ENCODE results near the gene ZNF397.
"Not testable (repeated sequence)": the region's sequence is repeated elsewhere in the genome, so short reads cannot be mapped to it uniquely, and the experiment has no call there.

Gene ZNF397

DNA sequence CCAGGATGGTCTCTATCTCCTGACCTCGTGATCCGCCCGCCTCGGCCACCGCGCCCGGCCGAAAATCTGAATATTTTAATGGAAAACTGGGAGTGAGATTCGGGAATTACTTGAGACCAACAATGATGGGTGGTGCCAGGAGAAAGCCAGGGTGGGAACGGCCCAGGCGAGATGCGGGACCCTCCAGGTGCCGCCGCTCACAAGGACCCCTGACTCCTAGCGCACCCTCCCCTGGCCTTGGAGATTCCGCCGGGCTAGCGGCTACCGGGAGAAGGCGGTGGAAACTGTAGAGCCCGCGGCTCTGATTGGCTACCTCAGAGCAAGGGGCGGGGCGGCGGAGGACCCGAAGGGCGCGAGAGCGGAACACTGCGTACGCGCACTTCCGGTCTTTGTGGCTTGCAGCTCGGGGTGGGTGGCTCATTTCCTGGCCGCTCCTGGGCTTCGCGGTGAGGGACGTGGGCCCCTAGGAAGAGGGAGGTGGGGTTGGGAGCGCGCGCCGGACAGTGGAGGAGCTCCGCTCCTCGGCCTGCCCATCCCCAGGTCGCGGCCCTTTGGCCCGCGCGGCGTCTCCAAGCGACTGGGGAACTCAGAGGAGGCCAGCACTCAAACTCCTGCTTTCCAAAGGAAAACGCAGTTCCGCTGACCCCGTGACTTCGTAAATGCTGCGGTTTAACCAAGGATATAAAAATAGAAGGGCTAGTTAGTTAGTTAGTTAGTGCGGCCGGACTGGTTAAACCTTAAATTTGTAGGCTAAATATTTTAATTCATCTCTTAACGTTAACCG lies at the start of gene ZNF397:
TSS of gene ZNF397 (plus strand) at position 371 of the 784 bp plus-strand sequence. CDS start 1,437 bp downstream, outside the sequence.
- TF ChIP-seq POLR2A (IDR thresholded peaks at IDR 0.05; ENCODE audit: low read length) (peak; percentile 95), GATA1 (IDR thresholded peaks at IDR 0.05; ENCODE audit: low read depth, low read length) (no peak)
- DNase-seq, result peak; percentile 98

DNA sequence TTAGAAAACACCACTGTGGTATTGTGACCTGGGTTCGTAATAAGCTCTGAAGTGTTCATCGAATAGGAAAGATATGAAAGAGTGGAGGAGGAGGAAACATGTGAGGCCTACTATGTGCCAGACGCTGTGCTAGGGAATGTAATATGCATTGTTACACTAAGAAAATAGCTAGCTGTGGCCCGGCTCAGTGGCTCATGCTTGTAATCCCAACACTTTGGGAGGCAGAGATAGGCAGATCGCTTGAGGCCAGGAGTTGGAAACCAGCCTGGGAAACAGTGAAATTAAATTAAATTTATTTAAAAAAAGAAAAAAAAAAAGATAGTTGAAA lies 49.2 kb upstream of the ZNF397 start:
- no peak for TF ChIP-seq GATA1 (IDR thresholded peaks at IDR 0.05; ENCODE audit: low read depth, low read length)
- no peak for TF ChIP-seq POLR2A (IDR thresholded peaks at IDR 0.05; ENCODE audit: low read length)
- DNase-seq, result no peak

- TF ChIP-seq POLR2A (IDR thresholded peaks at IDR 0.05; ENCODE audit: low read length) (no peak), GATA1 (IDR thresholded peaks at IDR 0.05; ENCODE audit: low read depth, low read length) (no peak)
- no peak for DNase-seq
These were observed 48.4 kb upstream of the ZNF397 start for GRCh38 chr18:35192415-35192814.

DNA sequence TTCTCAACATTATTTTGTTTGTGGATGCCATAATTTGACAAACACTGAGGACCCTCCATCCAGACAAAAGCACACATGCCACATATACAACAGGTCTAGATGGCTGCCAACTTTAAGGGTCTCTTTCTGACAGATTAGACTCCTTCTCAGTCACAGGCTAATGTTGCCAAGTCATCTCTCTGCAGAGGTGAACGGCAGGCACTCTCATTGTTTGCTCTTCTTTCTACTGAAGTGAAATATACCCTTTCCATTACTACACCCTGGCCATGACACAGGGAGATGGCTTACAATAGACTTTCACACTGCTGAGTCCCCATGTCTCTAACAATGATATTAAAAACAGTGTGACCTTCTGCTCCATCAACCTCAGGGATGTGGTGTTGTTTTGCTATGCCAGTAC lies 47.5 kb upstream of the ZNF397 start:
- no peak for DNase-seq
- TF ChIP-seq GATA1 (IDR thresholded peaks at IDR 0.05; ENCODE audit: low read depth, low read length), result no peak
- no peak for TF ChIP-seq POLR2A (IDR thresholded peaks at IDR 0.05; ENCODE audit: low read length)

DNA sequence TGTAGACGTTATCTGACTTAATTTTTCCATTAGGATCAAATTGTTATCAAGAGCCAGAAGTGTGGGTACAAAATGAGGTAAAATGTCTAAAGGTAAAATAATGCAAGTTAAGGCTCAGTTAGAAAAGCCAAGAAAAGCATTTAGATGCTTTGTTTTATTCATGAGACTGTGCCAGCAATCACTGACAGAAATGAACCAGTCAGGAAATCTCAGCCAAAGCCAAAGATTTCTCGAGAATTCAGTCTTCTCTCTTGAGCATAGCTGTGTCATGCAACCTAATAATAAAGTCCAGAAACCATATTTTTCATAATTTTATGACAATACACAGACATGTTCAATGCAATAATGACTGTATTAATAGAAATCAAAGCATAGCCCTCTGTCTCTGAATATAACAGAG lies 43.5 kb upstream of the ZNF397 start:
- TF ChIP-seq POLR2A (IDR thresholded peaks at IDR 0.05; ENCODE audit: low read length) (no peak), GATA1 (IDR thresholded peaks at IDR 0.05; ENCODE audit: low read depth, low read length) (no peak)
- no peak for DNase-seq

DNA sequence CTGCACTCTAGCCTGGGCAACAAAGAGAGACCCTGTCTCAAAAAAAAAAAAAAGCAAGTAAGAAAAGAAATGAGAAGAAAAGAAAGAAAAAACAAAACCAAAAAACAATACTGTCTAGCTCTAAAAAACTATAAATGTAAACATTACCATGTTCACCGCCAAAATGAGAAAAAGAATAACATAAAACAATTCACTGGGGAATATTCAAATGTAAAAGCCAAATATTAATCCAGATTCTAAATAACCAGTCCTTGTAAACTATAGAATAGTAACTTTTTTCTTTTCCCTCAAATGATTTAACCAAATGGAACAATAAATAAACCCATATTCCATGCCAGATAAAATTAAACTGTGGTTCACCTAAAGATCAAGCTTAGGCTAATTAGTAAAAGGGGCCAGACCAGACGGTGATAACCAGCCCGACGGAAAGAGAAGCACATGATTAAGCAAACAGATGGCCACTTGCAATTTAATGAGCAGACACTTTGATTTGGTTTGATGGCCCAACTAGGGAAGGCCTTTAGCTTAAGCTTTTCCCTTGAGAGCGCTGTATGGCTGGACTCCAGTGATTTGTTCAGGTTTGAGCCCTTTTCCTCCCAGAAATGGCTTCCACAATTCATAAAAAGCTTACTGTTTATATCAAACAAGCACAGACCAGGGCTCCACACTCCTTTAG lies 39.4 kb upstream of the ZNF397 start:
- TF ChIP-seq POLR2A (IDR thresholded peaks at IDR 0.05; ENCODE audit: low read length), result no peak
- TF ChIP-seq GATA1 (IDR thresholded peaks at IDR 0.05; ENCODE audit: low read depth, low read length), result no peak
- no peak for DNase-seq

- no peak for DNase-seq
- TF ChIP-seq GATA1 (IDR thresholded peaks at IDR 0.05; ENCODE audit: low read depth, low read length) (no peak), POLR2A (IDR thresholded peaks at IDR 0.05; ENCODE audit: low read length) (no peak)
These were observed 37.8 kb upstream of the ZNF397 start for GRCh38 chr18:35203067-35203466.

GRCh38 chr18:35205199-35205712 lies 35.6 kb upstream of the ZNF397 start:
- no peak for TF ChIP-seq POLR2A (IDR thresholded peaks at IDR 0.05; ENCODE audit: low read length)
- no peak for TF ChIP-seq GATA1 (IDR thresholded peaks at IDR 0.05; ENCODE audit: low read depth, low read length)
- no peak for DNase-seq

GRCh38 chr18:35205746-35206458 lies 34.9 kb upstream of the ZNF397 start:
- DNase-seq, result not testable (repeated sequence)

- no peak for TF ChIP-seq GATA1 (IDR thresholded peaks at IDR 0.05; ENCODE audit: low read depth, low read length)
- TF ChIP-seq POLR2A (IDR thresholded peaks at IDR 0.05; ENCODE audit: low read length), result no peak
- DNase-seq, result no peak
These were observed 25.8 kb upstream of the ZNF397 start for GRCh38 chr18:35215026-35215425.

- not testable (repeated sequence) for DNase-seq
These were observed 24.2 kb upstream of the ZNF397 start for GRCh38 chr18:35216611-35217010.

GRCh38 chr18:35219331-35219730 lies 21.5 kb upstream of the ZNF397 start:
- DNase-seq, result not testable (repeated sequence)

GRCh38 chr18:35220424-35220823 lies 20.4 kb upstream of the ZNF397 start:
- no peak for TF ChIP-seq POLR2A (IDR thresholded peaks at IDR 0.05; ENCODE audit: low read length)
- no peak for DNase-seq

- no peak for DNase-seq
- TF ChIP-seq POLR2A (IDR thresholded peaks at IDR 0.05; ENCODE audit: low read length) (no peak), GATA1 (IDR thresholded peaks at IDR 0.05; ENCODE audit: low read depth, low read length) (no peak)
These were observed 17.0 kb upstream of the ZNF397 start for GRCh38 chr18:35223797-35224196.

DNA sequence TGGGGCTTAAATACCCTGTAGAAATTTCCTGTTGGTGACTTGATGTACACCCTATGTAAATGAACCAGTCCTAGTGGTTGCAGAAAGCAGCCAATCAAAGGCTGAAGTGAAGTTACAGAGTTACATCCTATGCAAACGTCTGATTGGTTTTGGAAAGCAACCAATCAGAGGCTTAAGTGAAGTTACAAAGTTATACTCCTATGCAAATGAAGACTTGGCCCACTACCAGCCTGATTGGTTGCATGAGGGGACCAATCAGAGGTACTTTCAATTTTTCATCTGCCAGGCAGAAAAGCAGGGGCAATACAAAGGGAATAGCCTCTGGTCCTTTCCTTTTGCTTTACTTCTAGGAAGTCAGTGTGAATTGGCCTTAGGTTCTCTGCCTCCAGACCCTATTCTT lies 13.6 kb upstream of the ZNF397 start:
- DNase-seq, result peak in 1 of 2 experiments; percentile 20
- TF ChIP-seq GATA1 (IDR thresholded peaks at IDR 0.05; ENCODE audit: low read depth, low read length) (no peak), POLR2A (IDR thresholded peaks at IDR 0.05; ENCODE audit: low read length) (no peak)

All from erythroblast (primary cell).